ENCODE measurements around the gene ACOXL.

Gene ACOXL

DNA sequence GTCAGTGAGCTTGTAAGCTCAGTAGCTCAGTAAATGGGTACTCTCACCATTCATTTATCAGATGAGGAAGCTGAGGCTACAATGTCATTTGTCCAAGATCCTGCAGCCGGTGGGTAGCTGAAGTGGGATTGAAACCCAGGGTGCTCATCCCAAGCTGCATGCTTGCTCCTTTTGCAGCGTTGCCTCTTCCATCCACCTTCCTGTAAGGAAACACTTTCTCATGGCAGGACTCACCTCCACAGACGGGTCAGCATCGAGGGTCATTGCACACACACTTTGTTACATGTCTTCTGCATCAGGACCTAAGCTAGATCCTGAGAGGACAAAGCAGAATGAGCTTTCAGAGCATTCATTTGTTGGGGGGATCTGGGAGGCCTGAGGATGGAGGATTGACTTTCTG, 60.7 kb downstream of the ACOXL start:
- no peak for DNase-seq (ENCODE audit: low read depth)
- no peak overlapping the region for H3K4me3 ChIP-seq (ENCODE audit: low read length)
- TF ChIP-seq, protein P1, sequence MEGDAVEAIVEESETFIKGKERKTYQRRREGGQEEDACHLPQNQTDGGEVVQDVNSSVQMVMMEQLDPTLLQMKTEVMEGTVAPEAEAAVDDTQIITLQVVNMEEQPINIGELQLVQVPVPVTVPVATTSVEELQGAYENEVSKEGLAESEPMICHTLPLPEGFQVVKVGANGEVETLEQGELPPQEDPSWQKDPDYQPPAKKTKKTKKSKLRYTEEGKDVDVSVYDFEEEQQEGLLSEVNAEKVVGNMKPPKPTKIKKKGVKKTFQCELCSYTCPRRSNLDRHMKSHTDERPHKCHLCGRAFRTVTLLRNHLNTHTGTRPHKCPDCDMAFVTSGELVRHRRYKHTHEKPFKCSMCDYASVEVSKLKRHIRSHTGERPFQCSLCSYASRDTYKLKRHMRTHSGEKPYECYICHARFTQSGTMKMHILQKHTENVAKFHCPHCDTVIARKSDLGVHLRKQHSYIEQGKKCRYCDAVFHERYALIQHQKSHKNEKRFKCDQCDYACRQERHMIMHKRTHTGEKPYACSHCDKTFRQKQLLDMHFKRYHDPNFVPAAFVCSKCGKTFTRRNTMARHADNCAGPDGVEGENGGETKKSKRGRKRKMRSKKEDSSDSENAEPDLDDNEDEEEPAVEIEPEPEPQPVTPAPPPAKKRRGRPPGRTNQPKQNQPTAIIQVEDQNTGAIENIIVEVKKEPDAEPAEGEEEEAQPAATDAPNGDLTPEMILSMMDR (IDR thresholded peaks at IDR 0.05; ENCODE audit: insufficient read depth, low read depth, low read length, missing control alignments) = no peak

DNA sequence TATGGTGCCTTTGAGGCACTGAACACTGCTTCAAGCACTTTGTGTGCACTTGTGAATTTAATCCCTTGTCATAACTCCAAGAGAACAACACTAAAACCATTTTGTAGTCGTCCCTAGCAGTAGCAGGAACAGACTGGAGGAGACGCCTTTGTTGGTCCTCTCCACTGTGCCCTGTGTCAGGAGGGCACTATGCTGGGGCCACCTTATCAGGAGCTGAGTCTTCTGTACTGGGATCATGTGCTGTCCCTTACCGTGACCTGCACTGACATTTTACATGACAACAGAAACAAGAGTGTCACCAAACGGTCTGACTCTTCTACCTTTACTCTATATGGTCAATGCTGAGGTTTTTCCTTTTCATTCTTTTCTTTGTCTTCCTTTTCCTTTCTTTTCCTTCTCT, 62.0 kb downstream of the ACOXL start:
- DNase-seq (ENCODE audit: low read depth) = no peak
- no peak overlapping the region for H3K4me3 ChIP-seq (ENCODE audit: low read length)
- TF ChIP-seq, protein P1 (IDR thresholded peaks at IDR 0.05; ENCODE audit: insufficient read depth, low read depth, low read length, missing control alignments) = no peak

DNA sequence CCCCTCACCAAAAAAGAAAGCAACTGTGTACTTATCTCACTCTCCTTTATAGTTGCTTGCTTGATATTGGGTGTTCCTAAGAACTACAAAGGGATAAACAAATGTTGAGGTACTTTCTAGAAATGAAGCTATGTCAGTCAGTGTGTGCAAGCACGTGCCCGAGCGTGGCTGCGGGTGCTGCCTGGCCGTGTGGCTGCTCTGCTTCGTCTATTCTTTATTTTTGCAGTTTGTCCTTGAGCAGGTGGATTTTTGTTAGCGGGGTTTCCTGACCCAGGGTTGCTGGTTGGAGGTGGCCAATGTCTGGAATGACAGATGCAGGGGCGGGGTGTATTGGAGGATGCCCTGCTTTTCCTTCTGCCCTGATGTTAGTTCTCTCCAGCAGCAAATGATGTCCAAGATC, 62.6 kb downstream of the ACOXL start:
- no peak for DNase-seq (ENCODE audit: low read depth)
- no peak overlapping the region for H3K4me3 ChIP-seq (ENCODE audit: low read length)
- TF ChIP-seq, protein P1 (IDR thresholded peaks at IDR 0.05; ENCODE audit: insufficient read depth, low read depth, low read length, missing control alignments) = no peak

DNA sequence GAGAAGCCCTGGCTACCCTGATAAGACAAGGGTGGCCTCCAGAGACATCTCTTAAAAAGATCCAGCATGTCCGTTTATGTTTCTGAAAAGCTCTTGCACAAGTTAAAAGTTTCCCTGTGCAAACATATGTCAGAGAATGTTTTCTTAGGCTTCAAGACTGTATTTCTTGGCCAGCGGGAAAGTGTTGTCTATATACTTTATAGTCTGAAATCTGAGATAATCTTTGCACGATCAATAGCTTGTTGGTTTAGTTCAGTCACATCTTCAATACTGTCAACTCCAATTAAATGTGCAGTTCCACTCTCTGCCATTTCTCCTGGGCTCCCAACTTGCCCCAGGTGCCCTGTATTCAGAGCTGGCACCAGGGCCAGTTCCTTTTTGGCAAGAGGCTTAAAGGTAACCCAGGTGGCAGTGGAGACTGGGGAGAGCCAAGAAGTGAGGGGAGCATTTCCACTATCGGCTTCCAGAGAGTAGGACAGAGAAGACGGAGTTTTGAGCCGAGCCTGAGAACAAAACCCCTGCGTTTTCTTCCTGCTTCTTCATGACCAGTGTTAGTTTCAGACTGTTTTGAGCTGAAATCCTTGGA, 64.4 kb downstream of the ACOXL start:
- no peak overlapping the region for H3K4me3 ChIP-seq (ENCODE audit: low read length)
- TF ChIP-seq, protein P1 (IDR thresholded peaks at IDR 0.05; ENCODE audit: insufficient read depth, low read depth, low read length, missing control alignments) = no peak
- DNase-seq (ENCODE audit: low read depth) = no peak

DNA sequence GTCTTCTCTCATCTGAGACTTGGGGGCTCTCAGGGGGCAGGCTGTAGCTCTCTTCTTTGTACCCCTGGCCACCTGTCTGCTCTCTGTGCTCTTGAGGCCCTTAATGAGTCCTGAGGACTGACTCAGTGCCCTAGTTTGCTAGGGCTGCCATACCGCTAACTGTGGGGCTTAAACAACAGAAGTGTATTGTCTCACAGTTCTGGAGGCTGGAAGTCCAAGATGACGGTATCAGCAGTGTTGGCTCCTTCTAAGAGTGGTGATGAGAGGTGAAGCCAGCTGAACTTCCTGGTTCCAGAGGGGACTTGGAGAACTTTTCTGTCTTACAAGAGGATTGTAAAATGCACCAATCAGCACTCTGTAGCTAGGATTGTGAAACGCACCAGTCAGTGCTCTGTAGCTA, 67.0 kb downstream of the ACOXL start:
- DNase-seq (ENCODE audit: low read depth) = no peak
- TF ChIP-seq, protein P1 (IDR thresholded peaks at IDR 0.05; ENCODE audit: insufficient read depth, low read depth, low read length, missing control alignments) = no peak
- no peak overlapping the region for H3K4me3 ChIP-seq (ENCODE audit: low read length)

DNA sequence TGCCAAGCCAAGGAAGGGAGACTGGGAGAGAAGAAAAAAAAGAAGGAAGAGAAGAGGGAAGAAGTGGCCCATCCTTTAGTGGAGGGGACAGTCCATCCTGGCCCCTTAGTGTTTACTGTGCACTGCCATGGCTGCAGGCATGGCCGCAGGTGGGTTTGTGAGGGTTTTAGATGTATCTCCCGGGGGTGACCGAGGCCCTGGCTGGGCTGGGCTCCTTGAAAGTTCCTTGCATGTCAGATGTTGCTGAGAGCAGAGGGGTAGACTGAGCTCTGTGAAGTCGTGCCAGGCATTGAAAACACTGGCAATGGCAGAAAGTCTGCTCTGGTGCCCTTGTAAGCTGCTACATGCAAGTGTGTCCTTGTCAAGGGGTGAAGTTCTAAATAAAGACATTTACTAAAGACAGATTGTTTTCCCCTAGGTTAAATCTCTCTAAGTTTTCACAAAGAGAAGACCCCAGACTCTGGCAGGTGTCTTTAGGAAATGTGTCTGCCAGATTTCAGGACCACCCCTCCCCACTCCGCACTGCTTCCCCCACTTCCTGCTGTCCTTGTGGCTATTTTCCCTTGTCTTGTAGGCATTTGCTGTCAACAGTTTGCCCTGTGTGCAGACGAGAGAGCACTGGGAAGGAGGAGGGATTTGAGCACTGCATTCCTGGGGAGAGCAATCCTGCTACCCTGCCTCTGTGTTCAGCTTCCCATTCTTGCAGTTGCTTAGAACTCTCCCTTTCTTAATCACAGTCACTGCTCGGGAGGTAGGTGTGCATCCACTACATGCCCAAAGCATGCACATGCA, 68.4 kb downstream of the ACOXL start:
- TF ChIP-seq, protein P1 (IDR thresholded peaks at IDR 0.05; ENCODE audit: insufficient read depth, low read depth, low read length, missing control alignments) = no peak
- H3K4me3 ChIP-seq (ENCODE audit: low read length) = no peak overlapping the region
- DNase-seq (ENCODE audit: low read depth) = no peak

Data from epithelial cell of esophagus (primary cell).